Activated T-helper 17 cell treated with anti-CD3 and anti-CD28 coated beads, Interleukin-2, amount 50 U/mL, for 72 hours (primary cell): Measurements from ENCODE around the gene IMP4. TPM values are rescaled to one million over a fixed set of nuclear protein-coding genes. Genes with fewer than 3 reads are reported as not detected.
A peak's percentile ranks its signal among the peaks of the same experiment; 100 is the strongest.

Experiments
- ATAC-seq: fragments of 150-1000 bp; cut with Tn5 transposase; replicated peaks from 2 replicates; pipeline ENCODE4 v1.10.0; 2021; ENCODE audit warnings: mild to moderate bottlenecking, moderate library complexity
- H3K27ac Mint-ChIP-seq: one replicate; pipeline ENCODE4 v1.8.0; 2022; ENCODE audit warnings: mixed read lengths
- H3K27me3 Mint-ChIP-seq: one replicate; pipeline ENCODE4 v1.8.0; 2022; ENCODE audit warnings: mixed read lengths
- H3K36me3 Mint-ChIP-seq: one replicate; pipeline ENCODE4 v1.8.0; 2022; ENCODE audit warnings: low read depth, mild to moderate bottlenecking, mixed read lengths
- H3K4me1 Mint-ChIP-seq: one replicate; pipeline ENCODE4 v1.8.0; 2022; ENCODE audit warnings: mixed read lengths
- H3K4me3 Mint-ChIP-seq: one replicate; pipeline ENCODE4 v1.8.0; 2022; ENCODE audit warnings: mild to moderate bottlenecking, mixed read lengths
- H3K9me3 Mint-ChIP-seq: one replicate; pipeline ENCODE4 v1.8.0; 2022; ENCODE audit warnings: mixed read lengths
- total RNA-seq, 2 donors: library from RNA; stranded (reverse); gene quantifications; one replicate each; pipeline ENCODE4 v1.2.3, GENCODE V29; 2022

Gene IMP4
- total RNA-seq, 2 donors from 2014 or later, result 79.8 to 134 TPM

- ATAC-seq, result peak; percentile 85
- peak overlapping the region; percentile 94 for H3K4me3 Mint-ChIP-seq
- peak overlapping the region; percentile 96 for H3K27ac Mint-ChIP-seq
- peaks cover 16% of the 10 kb centered on the region for H3K4me1 Mint-ChIP-seq
- H3K27me3 Mint-ChIP-seq, result no peaks in the 10 kb centered on the region
- H3K36me3 Mint-ChIP-seq, result peaks cover 95% of the 10 kb centered on the region
- no peaks in the 10 kb centered on the region for H3K9me3 Mint-ChIP-seq
Observed at GRCh38 chr2:130342020-130342532, 621 bp upstream of the IMP4 start.

GRCh38 chr2:130344578-130344977, 1.9 kb downstream of the IMP4 start:
- no peak for ATAC-seq
- H3K36me3 Mint-ChIP-seq, result peaks cover 94% of the 10 kb centered on the region
- peaks cover 27% of the 10 kb centered on the region for H3K4me1 Mint-ChIP-seq
- H3K9me3 Mint-ChIP-seq, result no peaks in the 10 kb centered on the region
- peak overlapping the region; percentile 94 for H3K4me3 Mint-ChIP-seq
- no peaks in the 10 kb centered on the region for H3K27me3 Mint-ChIP-seq
- no peak overlapping the region for H3K27ac Mint-ChIP-seq

- peak overlapping the region; percentile 94 for H3K4me3 Mint-ChIP-seq
- H3K27me3 Mint-ChIP-seq, result no peaks in the 10 kb centered on the region
- H3K27ac Mint-ChIP-seq, result no peak overlapping the region
- H3K36me3 Mint-ChIP-seq, result peaks cover 91% of the 10 kb centered on the region
- peaks cover 25% of the 10 kb centered on the region for H3K4me1 Mint-ChIP-seq
- no peaks in the 10 kb centered on the region for H3K9me3 Mint-ChIP-seq
- ATAC-seq, result no peak
Observed at GRCh38 chr2:130345091-130345490, 2.4 kb downstream of the IMP4 start.

GRCh38 chr2:130345611-130346010, 2.9 kb downstream of the IMP4 start:
- Mint-ChIP-seq H3K9me3 (no peaks in the 10 kb centered on the region), H3K36me3 (peaks cover 86% of the 10 kb centered on the region), H3K27me3 (no peaks in the 10 kb centered on the region), H3K4me3 (no peak overlapping the region), H3K4me1 (peaks cover 20% of the 10 kb centered on the region), H3K27ac (no peak overlapping the region)
- ATAC-seq, result no peak

GRCh38 chr2:130346041-130346740, 3.5 kb downstream of the IMP4 start:
- H3K36me3 Mint-ChIP-seq, result peaks cover 83% of the 10 kb centered on the region
- no peaks in the 10 kb centered on the region for H3K27me3 Mint-ChIP-seq
- H3K27ac Mint-ChIP-seq, result peak overlapping the region; percentile 37
- ATAC-seq, result no peak
- H3K4me3 Mint-ChIP-seq, result no peak overlapping the region
- peaks cover 16% of the 10 kb centered on the region for H3K4me1 Mint-ChIP-seq
- no peaks in the 10 kb centered on the region for H3K9me3 Mint-ChIP-seq

GRCh38 chr2:130346741-130347066, 4.0 kb downstream of the IMP4 start:
- H3K36me3 Mint-ChIP-seq, result peaks cover 78% of the 10 kb centered on the region
- peak overlapping the region; percentile 37 for H3K27ac Mint-ChIP-seq
- peaks cover 13% of the 10 kb centered on the region for H3K4me1 Mint-ChIP-seq

GRCh38 chr2:130347220-130347925, 4.7 kb downstream of the IMP4 start:
- no peak overlapping the region for H3K27ac Mint-ChIP-seq
- no peaks in the 10 kb centered on the region for H3K9me3 Mint-ChIP-seq
- H3K36me3 Mint-ChIP-seq, result peaks cover 72% of the 10 kb centered on the region
- peaks cover 13% of the 10 kb centered on the region for H3K4me1 Mint-ChIP-seq
- H3K27me3 Mint-ChIP-seq, result no peaks in the 10 kb centered on the region
- no peak for ATAC-seq
- no peak overlapping the region for H3K4me3 Mint-ChIP-seq

More at GRCh38 chr2:130346741-130347066, 4.0 kb downstream of the IMP4 start:
- Mint-ChIP-seq H3K9me3 (no peaks in the 10 kb centered on the region), H3K4me3 (no peak overlapping the region), H3K27me3 (no peaks in the 10 kb centered on the region)
- ATAC-seq, result no peak

GRCh38 chr2:130349174-130349573, 6.5 kb downstream of the IMP4 start:
- Mint-ChIP-seq H3K4me3 (no peak overlapping the region), H3K36me3 (peaks cover 55% of the 10 kb centered on the region), H3K27me3 (no peaks in the 10 kb centered on the region), H3K27ac (no peak overlapping the region), H3K4me1 (peaks cover 13% of the 10 kb centered on the region), H3K9me3 (no peaks in the 10 kb centered on the region)
- no peak for ATAC-seq

- Mint-ChIP-seq H3K4me1 (peaks cover 13% of the 10 kb centered on the region), H3K4me3 (no peak overlapping the region), H3K27me3 (no peaks in the 10 kb centered on the region), H3K36me3 (peaks cover 30% of the 10 kb centered on the region), H3K9me3 (no peaks in the 10 kb centered on the region), H3K27ac (no peak overlapping the region)
- no peak for ATAC-seq
Observed at GRCh38 chr2:130351711-130352110, 9.0 kb downstream of the IMP4 start.

- no peak overlapping the region for H3K27ac Mint-ChIP-seq
- peaks cover 11% of the 10 kb centered on the region for H3K4me1 Mint-ChIP-seq
- peaks cover 25% of the 10 kb centered on the region for H3K36me3 Mint-ChIP-seq
- H3K9me3 Mint-ChIP-seq, result no peaks in the 10 kb centered on the region
- no peaks in the 10 kb centered on the region for H3K27me3 Mint-ChIP-seq
- no peak for ATAC-seq
- H3K4me3 Mint-ChIP-seq, result no peak overlapping the region
Observed at GRCh38 chr2:130352237-130352636, 9.5 kb downstream of the IMP4 start.

- ATAC-seq, result no peak
- H3K4me1 Mint-ChIP-seq, result peaks cover 7% of the 10 kb centered on the region
- no peaks in the 10 kb centered on the region for H3K9me3 Mint-ChIP-seq
- H3K36me3 Mint-ChIP-seq, result peaks cover 12% of the 10 kb centered on the region
- H3K27me3 Mint-ChIP-seq, result no peaks in the 10 kb centered on the region
- H3K4me3 Mint-ChIP-seq, result peak overlapping the region; percentile 74
- H3K27ac Mint-ChIP-seq, result no peak overlapping the region
Observed at GRCh38 chr2:130353291-130354138, 10.8 kb downstream of the IMP4 start.

- Mint-ChIP-seq H3K36me3 (peaks cover 7% of the 10 kb centered on the region), H3K4me3 (peak overlapping the region; percentile 74), H3K27me3 (no peaks in the 10 kb centered on the region), H3K9me3 (no peaks in the 10 kb centered on the region), H3K4me1 (peaks cover 5% of the 10 kb centered on the region), H3K27ac (no peak overlapping the region)
- no peak for ATAC-seq
Observed at GRCh38 chr2:130354139-130354428, 11.4 kb downstream of the IMP4 start.

GRCh38 chr2:130355172-130355577, 12.5 kb downstream of the IMP4 start:
- Mint-ChIP-seq H3K9me3 (no peaks in the 10 kb centered on the region), H3K4me1 (peaks cover 5% of the 10 kb centered on the region), H3K27ac (no peak overlapping the region)

GRCh38 chr2:130355578-130356431, 13.1 kb downstream of the IMP4 start, which contains the start of gene PTPN18:
Gene PTPN18, plus strand, starts transcription at chr2:130356056. Its CDS starts 52 bp downstream, at chr2:130356108.
- Mint-ChIP-seq H3K4me3 (peak within 1 kb of the TSS; percentile 74), H3K36me3 (no peaks in the 10 kb centered on the region), H3K4me1 (peaks cover 10% of the 10 kb centered on the region), H3K27me3 (no peaks in the 10 kb centered on the region), H3K9me3 (peaks cover 4% of the 10 kb centered on the region), H3K27ac (no peak within 1 kb of the TSS)
- peak; percentile 98 for ATAC-seq

More at GRCh38 chr2:130355172-130355577, 12.5 kb downstream of the IMP4 start:
- Mint-ChIP-seq H3K27me3 (no peaks in the 10 kb centered on the region), H3K4me3 (peak overlapping the region; percentile 74), H3K36me3 (no peaks in the 10 kb centered on the region)
- ATAC-seq, result no peak
